BJ (cell line): ENCODE results near the gene EMX1. TPM values are rescaled to one million over a fixed set of nuclear protein-coding genes. Genes with fewer than 3 reads are reported as not detected.

Source experiments
- CTCF ChIA-PET: fragments of 350-600 bp; formaldehyde crosslinking; extraction: SDS; loops from one replicate; lab custom pipeline; 2021; ENCODE audit warnings: antibody characterized with exemption, inconsistent platforms; lab: Yijun Ruan, JAX
- POLR2A ChIA-PET: fragments of 300-600 bp; sonication (Branson Sonifier 250); formaldehyde crosslinking; extraction: SDS; loops from one replicate; lab custom pipeline; 2021; ENCODE audit warnings: antibody characterized with exemption; lab: Charles Lee
- DNase-seq: peaks from one replicate; pipeline ENCODE4 v3.0.0-alpha.2; 2011; ENCODE audit warnings: low read depth
- H3K27me3 ChIP-seq: 2 replicates; pipeline ENCODE4 v1.6.0; 2011; ENCODE audit warnings: low read length; ENCODE audit not compliant: control insufficient read depth, insufficient read depth
- H3K36me3 ChIP-seq: 2 replicates; pipeline ENCODE4 v1.5.1; 2011; ENCODE audit warnings: low read length; ENCODE audit not compliant: control insufficient read depth, insufficient read depth
- H3K4me3 ChIP-seq: 2 replicates; pipeline ENCODE4 v1.5.1; 2011; ENCODE audit warnings: low read depth, mild to moderate bottlenecking, control low read depth, low read length
- polyA plus RNA-seq: library from polyadenylated mRNA; depleted of rRNA; stranded (reverse); fragments of >200 nt; gene quantifications from 2 replicates; pipeline ENCODE4 v1.2.3, GENCODE V29; 2011
- TF ChIP-seq, protein P1 (sequence below): IDR thresholded peaks from 2 replicates; pipeline ENCODE4 v1.5.1; 2011; ENCODE audit warnings: low read depth, mild to moderate bottlenecking, control low read depth, inconsistent platforms, low read length, moderate library complexity; ENCODE audit not compliant: insufficient read depth

The EMX1 gene
- polyA plus RNA-seq, 1 experiment, result not detected

DNA sequence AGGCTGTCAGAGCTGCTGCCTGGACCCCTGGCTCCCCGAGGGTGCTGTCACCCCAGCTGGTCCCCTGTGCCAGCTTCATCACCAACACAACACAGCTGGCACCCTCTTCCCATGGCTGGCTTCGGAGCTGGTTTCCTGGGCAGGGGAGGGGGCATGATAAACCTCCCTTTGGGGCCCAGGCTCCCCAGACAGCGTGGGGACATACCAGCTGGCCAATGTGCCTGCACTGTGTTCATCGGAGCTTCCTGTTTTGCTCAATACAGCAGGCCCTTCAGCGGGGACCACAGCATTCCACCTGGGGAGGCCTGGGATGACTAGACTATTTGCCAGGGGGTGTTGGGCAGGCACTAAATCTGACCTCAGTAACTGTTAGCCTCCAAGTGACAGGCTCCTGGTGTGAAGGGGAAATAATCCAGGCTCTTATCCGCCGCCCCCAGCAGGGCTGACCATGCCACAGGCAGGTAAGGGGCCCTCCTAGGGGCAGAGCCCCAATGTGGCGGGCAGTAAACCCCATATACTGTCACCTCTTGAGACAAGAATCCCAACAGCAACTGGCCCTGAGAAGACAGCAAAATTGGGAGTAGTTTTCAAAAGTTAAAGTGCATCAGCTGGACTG, 44.6 kb downstream of the EMX1 start:
- Histone ChIP-seq H3K36me3 (peaks cover 2% of the 10 kb centered on the region), H3K4me3 (no peak overlapping the region), H3K27me3 (no peaks in the 10 kb centered on the region)
- ChIA-PET CTCF (interaction anchor here (6.1 kb wide), 1 partner anchor 12 kb away, joined by 46 read pairs; no protein-coding TSS in a partner anchor), POLR2A (no interaction called here)
- TF ChIP-seq, protein P1, sequence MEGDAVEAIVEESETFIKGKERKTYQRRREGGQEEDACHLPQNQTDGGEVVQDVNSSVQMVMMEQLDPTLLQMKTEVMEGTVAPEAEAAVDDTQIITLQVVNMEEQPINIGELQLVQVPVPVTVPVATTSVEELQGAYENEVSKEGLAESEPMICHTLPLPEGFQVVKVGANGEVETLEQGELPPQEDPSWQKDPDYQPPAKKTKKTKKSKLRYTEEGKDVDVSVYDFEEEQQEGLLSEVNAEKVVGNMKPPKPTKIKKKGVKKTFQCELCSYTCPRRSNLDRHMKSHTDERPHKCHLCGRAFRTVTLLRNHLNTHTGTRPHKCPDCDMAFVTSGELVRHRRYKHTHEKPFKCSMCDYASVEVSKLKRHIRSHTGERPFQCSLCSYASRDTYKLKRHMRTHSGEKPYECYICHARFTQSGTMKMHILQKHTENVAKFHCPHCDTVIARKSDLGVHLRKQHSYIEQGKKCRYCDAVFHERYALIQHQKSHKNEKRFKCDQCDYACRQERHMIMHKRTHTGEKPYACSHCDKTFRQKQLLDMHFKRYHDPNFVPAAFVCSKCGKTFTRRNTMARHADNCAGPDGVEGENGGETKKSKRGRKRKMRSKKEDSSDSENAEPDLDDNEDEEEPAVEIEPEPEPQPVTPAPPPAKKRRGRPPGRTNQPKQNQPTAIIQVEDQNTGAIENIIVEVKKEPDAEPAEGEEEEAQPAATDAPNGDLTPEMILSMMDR, result no peak
- no peak for DNase-seq

DNA sequence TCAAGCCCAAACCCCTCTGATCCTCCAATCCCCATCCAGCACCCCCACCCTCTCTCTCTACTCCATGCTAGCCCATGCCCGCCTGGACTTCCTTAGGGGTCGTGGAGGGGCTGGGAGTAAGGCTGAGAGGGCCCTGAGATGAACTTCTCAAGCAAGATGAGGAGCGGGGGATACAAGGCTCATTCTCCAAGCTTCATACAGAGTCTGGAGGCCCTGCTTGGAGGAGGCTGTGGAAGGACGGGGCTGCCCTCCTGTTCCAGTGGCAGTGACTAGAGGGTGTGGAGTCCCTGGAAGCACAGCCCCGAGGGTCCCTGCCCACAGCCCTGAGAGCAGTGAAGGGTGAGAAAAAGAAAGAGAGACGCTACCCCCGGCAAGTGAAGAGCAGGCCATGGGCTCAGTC, 45.6 kb downstream of the EMX1 start:
- ChIA-PET POLR2A (no interaction called here), CTCF (interaction anchor here (1.8 to 6.1 kb wide), 2 partner anchors 11 to 69 kb away, joined by 5 to 46 read pairs; no protein-coding TSS in a partner anchor)
- no peak overlapping the region for H3K4me3 ChIP-seq
- TF ChIP-seq, protein P1, result no peak
- DNase-seq, result no peak
- no peaks in the 10 kb centered on the region for H3K27me3 ChIP-seq
- H3K36me3 ChIP-seq, result peaks cover 2% of the 10 kb centered on the region

- TF ChIP-seq, protein P1, result no peak
- DNase-seq, result no peak
- H3K36me3 ChIP-seq, result peaks cover 2% of the 10 kb centered on the region
- ChIA-PET POLR2A (no interaction called here), CTCF (interaction anchor here (1.8 to 6.1 kb wide), 2 partner anchors 10 to 70 kb away, joined by 5 to 46 read pairs; no protein-coding TSS in a partner anchor)
- H3K4me3 ChIP-seq, result no peak overlapping the region
- no peaks in the 10 kb centered on the region for H3K27me3 ChIP-seq
Observed at GRCh38 chr2:72963423-72964145, 46.3 kb downstream of the EMX1 start.

- peaks cover 2% of the 10 kb centered on the region for H3K36me3 ChIP-seq
- DNase-seq, result no peak
- no peak overlapping the region for H3K4me3 ChIP-seq
- POLR2A ChIA-PET, result no interaction called here
- H3K27me3 ChIP-seq, result no peaks in the 10 kb centered on the region
- CTCF ChIA-PET, result interaction anchor here (1.8 to 6.1 kb wide), 2 partner anchors 9 to 70 kb away, joined by 5 to 46 read pairs; no protein-coding TSS in a partner anchor
- TF ChIP-seq, protein P1, result no peak
Observed at GRCh38 chr2:72964146-72964525, 46.8 kb downstream of the EMX1 start.

DNA sequence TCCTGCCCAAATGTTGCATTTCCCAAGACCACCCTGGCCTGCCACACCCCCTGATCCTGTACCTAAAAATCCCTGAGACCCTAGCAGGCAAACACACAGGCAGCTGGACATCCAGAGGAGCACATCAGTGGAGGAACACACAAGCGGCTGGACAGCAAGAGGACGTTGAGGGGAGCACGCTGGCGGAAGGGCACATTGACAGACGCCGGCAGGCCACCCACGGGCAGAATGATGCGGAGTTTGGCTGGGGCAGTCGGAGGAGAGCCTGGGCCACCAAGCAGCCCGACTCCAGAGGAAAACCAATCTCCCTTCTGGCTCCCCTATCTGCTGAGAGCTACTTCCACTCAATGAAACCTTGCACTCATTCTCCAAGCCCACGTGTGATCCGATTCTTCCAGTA, 47.7 kb downstream of the EMX1 start:
- DNase-seq, result no peak
- TF ChIP-seq, protein P1, result no peak
- H3K36me3 ChIP-seq, result peaks cover 2% of the 10 kb centered on the region
- no peak overlapping the region for H3K4me3 ChIP-seq
- ChIA-PET CTCF (interaction anchor here (1.2 to 6.1 kb wide), 3 partner anchors 9 to 121 kb away, joined by 3 to 46 read pairs (median 4); no protein-coding TSS in a partner anchor), POLR2A (no interaction called here)
- H3K27me3 ChIP-seq, result no peaks in the 10 kb centered on the region
